ENCODE data around the gene KLHDC7A.

GRCh38 chr1:18496497-18497235 lies 15.9 kb downstream of the KLHDC7A start:
- TF ChIP-seq CTCF (conservative IDR thresholded peaks at IDR 0.05; ENCODE audit: low read depth, low read length) = no peak
- no peak for TF ChIP-seq EZH2 (IDR thresholded peaks at IDR 0.05; ENCODE audit: low read length, unreplicated experiment)
- no peak for TF ChIP-seq EZH2phosphoT487 (IDR thresholded peaks at IDR 0.05; ENCODE audit: borderline replicate concordance, low read length)

Measured in PC-3 (cell line).